GM18909 (cell line): ENCODE results near the gene ACVR1.

Source experiments
- ATAC-seq: cut with Tn5 transposase; IDR thresholded peaks from one replicate; pipeline ENCODE4 v1.9.1; 2021; ENCODE audit warnings: mild to moderate bottlenecking; ENCODE audit not compliant: unreplicated experiment, poor library complexity

Gene ACVR1

GRCh38 chr2:157876066-157876785 lies at the start of gene ACVR1:
Gene ACVR1 (minus strand): TSS chr2:157876330. CDS start chr2:157799493, 76,837 bp downstream.
- ATAC-seq = peak; percentile 87

- no peak for ATAC-seq
Measured at GRCh38 chr2:157925071-157925470, 48.9 kb upstream of the ACVR1 start.

- no peak for ATAC-seq
Measured at GRCh38 chr2:157923598-157924217, 47.6 kb upstream of the ACVR1 start.

GRCh38 chr2:157922815-157923214 lies 46.7 kb upstream of the ACVR1 start:
- ATAC-seq = no peak

- no peak for ATAC-seq
Measured at GRCh38 chr2:157922336-157922735, 46.2 kb upstream of the ACVR1 start.

GRCh38 chr2:157920736-157921135 lies 44.6 kb upstream of the ACVR1 start:
- no peak for ATAC-seq

GRCh38 chr2:157919181-157919580 lies 43.1 kb upstream of the ACVR1 start:
- ATAC-seq = no peak

GRCh38 chr2:157918319-157918718 lies 42.2 kb upstream of the ACVR1 start:
- ATAC-seq = no peak

GRCh38 chr2:157911750-157912149 lies 35.6 kb upstream of the ACVR1 start:
- no peak for ATAC-seq

GRCh38 chr2:157911246-157911645 lies 35.1 kb upstream of the ACVR1 start:
- no peak for ATAC-seq

- ATAC-seq = no peak
Measured at GRCh38 chr2:157905092-157905491, 29.0 kb upstream of the ACVR1 start.

- no peak for ATAC-seq
Measured at GRCh38 chr2:157903626-157904025, 27.5 kb upstream of the ACVR1 start.

- ATAC-seq = no peak
Measured at GRCh38 chr2:157903151-157903550, 27.0 kb upstream of the ACVR1 start.

GRCh38 chr2:157902692-157903091 lies 26.6 kb upstream of the ACVR1 start:
- no peak for ATAC-seq

- no peak for ATAC-seq
Measured at GRCh38 chr2:157901325-157901724, 25.2 kb upstream of the ACVR1 start.

- no peak for ATAC-seq
Measured at GRCh38 chr2:157900684-157901083, 24.6 kb upstream of the ACVR1 start.

- no peak for ATAC-seq
Measured at GRCh38 chr2:157900203-157900602, 24.1 kb upstream of the ACVR1 start.

GRCh38 chr2:157899125-157899839 lies 23.2 kb upstream of the ACVR1 start:
- ATAC-seq = peak; percentile 89

GRCh38 chr2:157898591-157898996 lies 22.5 kb upstream of the ACVR1 start:
- ATAC-seq = peak; percentile 26

- ATAC-seq = peak; percentile 48
Measured at GRCh38 chr2:157897106-157897971, 21.2 kb upstream of the ACVR1 start.
